ENCODE results near the gene ZBP1.
A peak's percentile ranks its signal among the peaks of the same experiment; 100 is the strongest.

The ZBP1 gene

DNA sequence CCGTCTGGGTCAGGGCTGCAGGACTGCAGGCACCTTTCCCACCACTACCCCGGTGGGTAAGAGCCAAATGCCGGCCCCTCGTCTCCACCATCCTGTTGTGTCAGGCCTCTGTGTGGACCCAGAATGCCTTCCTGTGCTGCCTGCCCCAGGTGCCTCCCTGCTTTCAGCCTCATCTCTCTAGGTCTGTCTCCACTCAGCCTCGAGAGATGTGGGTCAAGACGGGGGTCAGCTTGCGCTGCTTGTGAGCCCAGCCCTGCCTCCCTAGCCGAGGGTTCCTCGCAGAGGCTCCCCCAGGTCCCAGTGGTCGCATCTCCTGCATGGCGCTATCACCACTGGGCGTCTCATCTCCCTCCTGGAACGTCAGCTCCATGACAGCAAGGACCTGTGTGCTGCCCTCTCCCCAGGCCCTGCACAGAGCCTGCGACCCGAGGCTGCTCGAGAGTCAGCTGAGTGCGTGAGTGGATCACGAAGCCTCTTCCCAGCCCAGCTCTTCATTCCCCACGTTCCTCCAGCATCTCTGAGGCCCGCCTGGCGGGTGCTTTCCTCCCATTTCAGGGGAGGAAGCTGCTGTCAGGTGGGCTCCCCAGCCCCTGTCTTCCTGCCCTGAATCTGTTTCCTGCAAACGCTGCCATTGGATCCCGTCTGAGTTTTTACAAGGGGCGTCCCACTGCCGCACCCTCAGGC is 38.7 kb upstream of the ZBP1 start:
- DNase-seq (ENCODE audit: low read depth in 1 of 2, low spot score in 1 of 2) = no peak

DNA sequence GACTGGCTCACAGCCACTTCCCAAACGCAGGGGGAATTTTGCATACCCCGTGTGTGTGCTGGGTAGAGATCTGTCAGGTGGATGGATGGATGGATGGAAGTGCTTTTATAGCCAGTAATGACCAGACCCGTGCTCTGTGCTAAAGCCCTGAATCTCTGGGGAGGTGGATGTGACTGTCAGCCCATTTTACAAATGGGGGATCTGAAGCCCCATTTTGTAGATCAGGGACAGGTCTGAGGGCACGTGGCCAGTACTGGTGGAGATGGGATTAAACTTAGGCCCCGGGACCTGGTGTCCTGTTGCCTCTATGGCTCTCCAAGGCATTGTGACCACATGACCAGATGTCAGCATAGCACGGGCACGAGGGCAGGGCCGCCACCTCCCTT is 38.2 kb upstream of the ZBP1 start:
- DNase-seq (ENCODE audit: low read depth in 1 of 2, low spot score in 1 of 2) = no peak

DNA sequence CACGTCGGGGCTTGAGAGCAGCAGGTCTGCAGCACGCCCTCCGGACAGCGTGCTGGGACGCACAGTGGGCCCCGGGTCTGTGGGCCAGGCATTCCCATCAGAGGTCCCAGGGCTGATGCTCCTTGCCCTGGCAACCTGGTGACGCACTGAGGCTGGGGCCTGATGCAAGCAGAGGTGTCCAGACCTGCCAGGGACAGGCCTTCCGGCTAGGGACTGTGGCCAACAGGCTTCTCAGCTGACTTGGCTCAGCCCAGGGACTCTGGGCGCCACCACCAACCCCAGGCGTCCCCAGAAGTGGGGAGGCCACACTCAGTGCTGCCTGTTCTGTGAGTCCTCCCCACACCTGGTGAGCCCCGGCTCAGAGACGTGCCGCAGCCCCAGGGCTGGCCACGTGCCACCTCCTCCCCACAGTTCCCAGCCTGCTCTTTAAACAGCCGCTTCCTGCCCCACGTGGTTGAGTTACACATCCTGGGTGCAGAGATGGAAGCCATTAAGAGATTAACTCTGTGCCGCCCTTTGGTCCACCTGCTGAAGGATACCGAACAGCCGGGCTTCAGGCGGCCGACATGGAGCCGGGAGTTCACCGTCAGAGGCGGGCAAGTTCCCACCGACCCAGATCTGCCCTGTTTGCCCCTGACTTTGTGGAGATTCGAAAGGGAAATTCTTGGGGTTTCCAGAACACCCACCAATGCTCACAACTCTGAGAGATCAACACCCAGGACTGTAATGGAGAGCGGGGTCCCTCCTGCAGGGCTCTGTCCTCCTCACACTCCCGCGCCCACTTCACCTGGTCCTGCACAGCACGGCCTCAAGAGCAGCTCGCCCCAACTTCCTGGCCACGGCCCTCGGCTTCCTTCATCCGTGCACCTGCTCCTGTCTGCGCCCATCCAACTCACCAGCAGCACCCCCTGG is 37.6 kb upstream of the ZBP1 start:
- peak in 1 of 2 donors; percentile 21 for DNase-seq (ENCODE audit: low read depth in 1 of 2, low spot score in 1 of 2)

- peak in 1 of 2 donors; percentile 2 for DNase-seq (ENCODE audit: low read depth in 1 of 2, low spot score in 1 of 2)
Observed at GRCh38 chr20:57656821-57657534, 36.8 kb upstream of the ZBP1 start.

DNA sequence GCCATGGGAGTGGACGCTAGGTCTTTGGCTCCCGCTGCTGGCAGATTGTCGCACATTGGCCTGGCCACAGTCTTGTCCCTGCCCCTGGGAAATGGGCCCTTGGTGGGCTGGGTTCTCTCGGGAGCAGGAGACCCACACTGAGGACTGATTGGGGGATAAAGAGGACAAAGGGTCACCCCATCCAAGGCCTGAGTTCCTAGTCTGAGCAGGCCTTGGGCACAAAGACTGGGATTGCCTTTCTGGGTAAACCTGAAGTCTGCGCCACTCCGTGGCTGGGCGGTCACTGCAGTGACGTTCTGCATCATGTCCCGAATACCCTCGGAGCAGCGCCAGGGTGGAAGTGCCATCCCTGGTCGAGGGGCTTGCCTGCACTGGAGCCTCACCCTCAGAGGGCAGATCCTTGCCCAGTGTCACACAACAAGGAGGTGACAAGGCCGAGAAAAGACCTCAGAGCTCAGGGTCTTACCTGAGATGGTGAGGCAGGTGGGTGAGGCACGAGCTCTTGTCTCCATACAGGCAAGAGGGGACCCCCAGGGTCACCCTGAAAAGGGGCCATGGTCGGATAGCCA is 36.1 kb upstream of the ZBP1 start:
- peak in 1 of 2 donors; percentile 3 for DNase-seq (ENCODE audit: low read depth in 1 of 2, low spot score in 1 of 2)

- no peak for DNase-seq (ENCODE audit: low read depth in 1 of 2, low spot score in 1 of 2)
Observed at GRCh38 chr20:57655809-57656155, 35.6 kb upstream of the ZBP1 start.

DNA sequence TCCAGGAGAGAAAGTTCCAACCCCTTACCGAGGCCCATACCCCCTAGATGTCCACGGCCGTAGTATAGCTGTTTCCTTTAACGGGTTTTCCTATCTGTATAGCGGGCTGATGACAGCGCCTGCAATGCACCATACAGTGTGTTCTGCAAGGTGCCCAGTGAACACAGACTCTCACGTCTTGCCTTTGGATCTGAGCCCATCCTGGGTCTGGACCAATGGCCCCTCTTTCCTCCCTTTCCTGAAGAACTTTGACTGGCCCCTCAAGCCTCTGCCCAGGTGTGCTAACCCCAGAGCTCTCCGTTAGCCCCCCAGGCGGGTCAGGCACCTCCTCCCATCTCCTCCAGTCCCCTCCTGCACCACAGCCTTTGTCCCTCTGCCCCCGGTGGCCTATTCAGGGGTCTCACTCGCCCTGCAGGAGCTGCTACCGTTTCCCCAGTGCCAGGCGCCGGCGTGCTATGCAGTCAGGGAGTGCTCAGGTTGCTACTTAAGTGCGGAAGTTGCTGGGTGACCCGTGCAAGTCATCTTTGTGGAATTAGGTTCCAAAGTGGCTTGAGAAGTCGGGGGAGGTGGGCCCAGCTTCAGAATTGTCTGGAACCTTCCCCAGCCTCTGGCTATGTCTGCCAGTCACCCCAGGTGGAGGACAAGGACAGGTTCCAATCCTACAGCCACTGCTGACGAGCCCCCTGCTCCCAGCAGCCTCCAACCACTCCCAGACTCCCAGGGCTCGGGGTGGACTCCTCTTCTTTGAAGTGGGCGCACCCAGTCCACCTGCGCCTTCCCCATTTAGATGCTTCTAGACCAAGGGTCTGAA is 35.0 kb upstream of the ZBP1 start:
- DNase-seq (ENCODE audit: low read depth in 1 of 2, low spot score in 1 of 2) = peak in 1 of 2 donors; percentile 1

GRCh38 chr20:57654363-57654997 is 34.3 kb upstream of the ZBP1 start:
- DNase-seq (ENCODE audit: low read depth in 1 of 2, low spot score in 1 of 2) = peak; percentile 11 to 36

GRCh38 chr20:57653910-57654309 is 33.7 kb upstream of the ZBP1 start:
- peak in 1 of 2 donors; percentile 2 for DNase-seq (ENCODE audit: low read depth in 1 of 2, low spot score in 1 of 2)

DNA sequence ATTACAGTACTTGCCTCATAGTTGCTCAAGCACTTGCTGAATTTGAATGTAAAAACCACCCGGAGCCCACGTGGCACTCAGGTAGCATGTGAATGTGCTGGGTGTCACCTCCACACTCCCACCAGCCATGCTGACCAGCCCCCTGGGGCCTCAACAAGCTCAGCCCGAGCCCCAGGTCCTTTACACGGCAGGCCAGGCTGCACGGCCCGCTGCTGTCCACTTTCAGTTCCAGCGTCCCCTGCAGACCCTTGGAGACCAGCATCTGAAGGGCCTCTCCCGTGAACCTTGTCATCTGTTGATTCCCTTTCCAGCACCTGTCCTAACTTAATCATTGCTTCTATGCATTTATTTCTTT is 33.3 kb upstream of the ZBP1 start:
- peak in 1 of 2 donors; percentile 2 for DNase-seq (ENCODE audit: low read depth in 1 of 2, low spot score in 1 of 2)

DNA sequence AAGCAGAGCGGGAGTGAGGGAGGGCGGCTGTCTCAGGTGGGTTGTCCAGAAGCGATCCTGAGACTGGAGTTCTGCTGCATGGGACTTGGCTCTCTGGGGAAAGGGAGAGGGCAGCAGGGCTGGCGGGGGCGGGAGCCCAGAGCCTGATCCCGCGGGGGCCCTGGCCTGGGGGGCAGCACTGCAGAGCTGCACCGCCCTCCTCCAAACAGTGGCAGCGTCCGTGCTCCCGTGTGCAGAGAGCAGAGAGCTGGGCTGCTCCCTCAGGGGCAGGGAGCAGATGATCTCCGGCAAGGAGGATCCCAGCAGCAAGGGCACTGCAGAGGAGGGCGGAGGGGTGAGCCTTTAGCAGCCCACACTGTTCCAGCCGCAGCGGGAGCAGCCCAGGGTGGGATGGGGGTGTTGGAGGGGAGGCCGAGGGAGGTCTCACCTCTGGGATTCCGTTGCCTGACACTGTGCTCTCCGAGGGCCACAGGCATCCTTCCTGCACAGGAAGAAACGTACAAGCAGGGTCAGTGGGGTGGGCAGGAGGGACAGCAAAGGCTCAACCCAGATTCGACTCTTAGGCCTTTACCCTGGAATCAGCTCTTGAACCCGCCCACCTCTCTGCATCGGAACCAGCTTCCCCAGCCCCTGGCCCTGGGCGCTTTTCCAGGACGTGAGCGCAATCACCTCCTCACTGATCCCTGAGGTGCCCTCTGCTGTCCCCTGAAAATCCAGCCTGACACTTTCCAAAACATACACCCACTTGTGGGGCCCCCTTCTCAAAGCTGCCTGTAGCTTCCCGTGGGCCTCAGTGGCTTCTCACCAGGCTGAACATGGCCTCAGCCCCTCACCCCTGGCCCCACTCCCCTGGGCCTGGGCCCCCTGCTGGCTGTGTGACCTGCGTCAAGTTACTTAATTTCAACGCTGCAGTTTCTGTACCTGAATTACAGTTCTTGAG is 32.6 kb upstream of the ZBP1 start:
- DNase-seq (ENCODE audit: low read depth in 1 of 2, low spot score in 1 of 2) = no peak

GRCh38 chr20:57651881-57652605 is 31.8 kb upstream of the ZBP1 start:
- DNase-seq (ENCODE audit: low read depth in 1 of 2, low spot score in 1 of 2) = peak in 1 of 2 donors; percentile 2

DNA sequence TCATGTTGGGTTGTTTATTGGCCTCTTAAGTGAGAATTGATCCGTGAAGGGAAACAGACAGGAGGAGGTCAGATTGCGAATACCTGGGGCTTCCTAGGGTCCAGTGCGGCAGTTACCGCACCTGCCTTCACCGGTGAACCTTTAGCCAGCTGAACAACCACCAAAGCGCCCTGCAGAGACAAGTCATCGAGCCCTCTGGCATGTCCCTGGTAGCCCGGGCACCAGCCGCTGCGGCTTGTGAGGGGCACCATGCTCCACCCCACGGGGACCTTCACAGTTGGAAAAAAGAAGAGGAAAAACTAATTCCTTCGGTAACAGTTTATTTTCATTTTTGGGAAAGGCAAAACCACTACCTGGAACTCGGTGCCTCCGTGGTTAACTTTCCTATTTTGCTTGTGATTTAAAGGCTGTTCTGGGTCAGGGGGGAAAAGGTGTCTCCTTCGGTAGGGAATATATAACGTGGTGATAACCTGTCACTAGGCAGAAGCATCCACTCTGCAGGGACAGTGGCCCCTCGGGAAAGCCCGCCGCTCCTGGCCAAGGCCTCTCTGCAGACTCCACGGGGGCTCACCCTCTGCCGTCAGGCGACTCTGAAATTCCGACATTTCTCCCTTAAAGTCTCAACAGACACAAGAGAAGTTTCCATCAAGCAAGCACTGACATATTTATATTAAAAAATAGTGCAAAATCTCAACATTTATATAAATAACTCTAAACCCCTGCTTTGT is 30.7 kb upstream of the ZBP1 start:
- no peak for DNase-seq (ENCODE audit: low read depth in 1 of 2, low spot score in 1 of 2)

- no peak for DNase-seq (ENCODE audit: low read depth in 1 of 2, low spot score in 1 of 2)
Observed at GRCh38 chr20:57650266-57650665, 30.0 kb upstream of the ZBP1 start.

GRCh38 chr20:57649617-57650015 is 29.4 kb upstream of the ZBP1 start:
- no peak for DNase-seq (ENCODE audit: low read depth in 1 of 2, low spot score in 1 of 2)

DNA sequence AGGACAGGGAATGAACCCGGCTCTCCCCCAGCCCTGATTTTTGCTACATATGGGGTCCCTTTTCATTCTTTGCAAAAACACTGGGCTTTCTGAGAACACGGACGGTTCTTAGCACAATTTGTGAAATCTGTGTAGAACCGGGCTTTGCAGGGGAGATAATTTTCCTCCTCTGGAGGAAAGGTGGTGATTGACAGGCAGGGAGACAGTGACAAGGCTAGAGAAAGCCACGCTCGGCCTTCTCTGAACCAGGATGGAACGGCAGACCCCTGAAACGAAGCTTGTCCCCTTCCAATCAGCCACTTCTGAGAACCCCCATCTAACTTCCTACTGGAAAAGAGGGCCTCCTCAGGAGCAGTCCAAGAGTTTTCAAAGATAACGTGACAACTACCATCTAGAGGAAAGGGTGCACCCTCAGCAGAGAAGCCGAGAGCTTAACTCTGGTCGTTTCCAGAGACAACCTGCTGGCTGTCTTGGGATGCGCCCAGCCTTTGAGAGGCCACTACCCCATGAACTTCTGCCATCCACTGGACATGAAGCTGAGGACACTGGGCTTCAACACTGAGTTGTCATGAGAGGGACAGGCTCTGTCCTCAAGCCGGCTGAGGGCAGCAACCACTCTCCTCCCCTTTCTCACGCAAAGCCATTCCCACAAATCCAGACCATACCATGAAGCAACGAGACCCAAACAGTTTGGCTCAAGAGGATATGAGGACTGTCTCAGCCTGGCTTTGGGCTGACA is 28.8 kb upstream of the ZBP1 start:
- no peak for DNase-seq (ENCODE audit: low read depth in 1 of 2, low spot score in 1 of 2)

Measured in activated T-helper 1 cell treated with anti-CD3 and anti-CD28 coated beads, Interleukin-2, amount 50 U/mL, for 16 hours (primary cell).